ENCODE results near the gene BRI3. TPM values are rescaled to one million over a fixed set of nuclear protein-coding genes. Genes with fewer than 3 reads are reported as not detected.

BRI3 gene
- total RNA-seq, 1 donor: 59.6 TPM

DNA sequence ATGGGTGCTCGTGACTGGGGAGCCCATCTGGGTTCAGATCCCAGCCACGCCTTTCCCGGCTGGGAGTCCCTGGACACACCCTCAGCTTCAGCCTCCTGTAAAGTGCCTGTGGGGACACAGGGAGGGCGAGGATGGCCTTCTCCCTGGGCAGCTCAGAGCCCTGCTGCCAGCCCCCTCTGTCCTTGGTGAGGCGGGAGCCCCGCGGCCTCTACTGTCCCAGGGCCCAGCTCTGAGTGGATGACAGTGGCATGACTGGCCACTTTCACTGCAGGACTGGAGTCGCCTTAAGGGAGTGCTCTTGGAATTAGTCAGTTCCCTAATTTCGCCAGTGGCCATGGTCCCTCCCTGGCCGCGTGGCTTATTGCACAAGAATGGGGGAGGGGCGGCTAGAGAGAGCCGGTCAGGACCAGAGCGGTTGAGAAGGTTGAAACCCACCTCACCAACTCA, 4.6 kb downstream of the BRI3 start:
- TF ChIP-seq, protein P1, sequence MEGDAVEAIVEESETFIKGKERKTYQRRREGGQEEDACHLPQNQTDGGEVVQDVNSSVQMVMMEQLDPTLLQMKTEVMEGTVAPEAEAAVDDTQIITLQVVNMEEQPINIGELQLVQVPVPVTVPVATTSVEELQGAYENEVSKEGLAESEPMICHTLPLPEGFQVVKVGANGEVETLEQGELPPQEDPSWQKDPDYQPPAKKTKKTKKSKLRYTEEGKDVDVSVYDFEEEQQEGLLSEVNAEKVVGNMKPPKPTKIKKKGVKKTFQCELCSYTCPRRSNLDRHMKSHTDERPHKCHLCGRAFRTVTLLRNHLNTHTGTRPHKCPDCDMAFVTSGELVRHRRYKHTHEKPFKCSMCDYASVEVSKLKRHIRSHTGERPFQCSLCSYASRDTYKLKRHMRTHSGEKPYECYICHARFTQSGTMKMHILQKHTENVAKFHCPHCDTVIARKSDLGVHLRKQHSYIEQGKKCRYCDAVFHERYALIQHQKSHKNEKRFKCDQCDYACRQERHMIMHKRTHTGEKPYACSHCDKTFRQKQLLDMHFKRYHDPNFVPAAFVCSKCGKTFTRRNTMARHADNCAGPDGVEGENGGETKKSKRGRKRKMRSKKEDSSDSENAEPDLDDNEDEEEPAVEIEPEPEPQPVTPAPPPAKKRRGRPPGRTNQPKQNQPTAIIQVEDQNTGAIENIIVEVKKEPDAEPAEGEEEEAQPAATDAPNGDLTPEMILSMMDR (IDR thresholded peaks at IDR 0.05; ENCODE audit: insufficient read depth, low read depth, low read length): no peak
- peak overlapping the region; percentile 95 for H3K4me3 ChIP-seq (ENCODE audit: low read depth, low read length)
- peak; percentile 76 for DNase-seq (ENCODE audit: low read depth)

DNA sequence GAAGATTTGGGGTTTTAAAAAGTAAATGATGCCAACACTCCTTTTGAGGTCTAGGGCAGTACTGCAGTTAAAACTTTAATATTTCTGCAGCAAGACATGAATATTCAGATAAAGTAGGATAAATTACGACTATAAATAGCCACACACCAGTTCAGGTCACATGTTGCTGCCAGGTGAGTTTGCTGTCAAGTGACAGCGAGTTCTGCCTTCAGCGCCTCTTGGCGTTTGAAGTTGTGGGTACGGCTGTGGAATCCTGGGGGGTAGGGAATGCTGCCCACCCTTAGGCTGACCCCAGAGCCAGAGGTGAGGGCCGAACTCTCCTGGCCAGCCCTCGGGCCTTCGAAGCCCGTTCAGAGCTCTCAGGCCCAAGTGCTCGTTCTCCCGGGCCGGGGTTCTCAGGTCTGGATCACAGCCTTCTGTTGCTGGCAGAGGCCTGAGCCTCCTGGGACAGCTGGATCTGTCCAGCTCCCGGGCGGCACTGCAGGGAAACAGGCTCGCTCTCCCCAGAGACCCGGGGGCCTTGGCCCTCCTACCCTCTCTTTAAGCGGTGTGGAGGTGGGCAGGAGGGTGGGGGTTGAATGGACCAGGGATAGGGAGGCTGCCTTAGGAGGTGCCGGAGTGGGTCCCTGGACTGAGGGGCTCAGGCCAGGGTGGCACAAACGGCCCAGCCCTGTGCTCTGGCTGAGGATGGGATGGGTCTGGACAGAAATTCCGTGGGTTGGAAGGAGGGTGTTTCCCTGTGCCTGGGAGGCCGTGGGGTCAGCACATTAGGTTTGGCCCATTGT, 5.4 kb downstream of the BRI3 start:
- peak overlapping the region; percentile 95 for H3K4me3 ChIP-seq (ENCODE audit: low read depth, low read length)
- DNase-seq (ENCODE audit: low read depth): no peak
- TF ChIP-seq, protein P1 (IDR thresholded peaks at IDR 0.05; ENCODE audit: insufficient read depth, low read depth, low read length): no peak

DNA sequence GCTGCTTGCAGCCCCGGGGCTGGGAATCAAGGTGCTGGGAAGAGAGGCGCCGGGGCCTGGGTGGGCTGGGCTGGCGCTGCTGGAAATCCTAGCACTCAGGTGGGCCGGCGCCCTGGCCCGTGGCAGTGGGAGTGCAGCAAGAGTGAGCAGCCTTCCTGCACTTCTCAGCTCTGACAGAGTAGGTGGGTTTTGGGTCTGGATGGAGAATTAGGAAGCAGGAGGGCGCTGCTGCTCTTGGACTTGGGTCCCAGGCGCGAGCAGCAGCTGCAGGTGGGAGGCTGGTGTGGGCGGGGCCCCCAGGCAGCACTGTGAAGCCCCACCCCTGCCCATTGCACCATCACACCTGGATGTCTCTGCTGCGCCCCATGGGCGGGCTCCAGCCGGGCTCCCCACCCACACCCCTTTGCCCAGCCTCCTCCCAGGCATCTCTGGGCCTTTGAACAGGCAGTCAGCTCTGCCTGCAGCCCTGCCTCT, 6.0 kb downstream of the BRI3 start:
- TF ChIP-seq, protein P1 (IDR thresholded peaks at IDR 0.05; ENCODE audit: insufficient read depth, low read depth, low read length): no peak
- H3K4me3 ChIP-seq (ENCODE audit: low read depth, low read length): no peak overlapping the region
- no peak for DNase-seq (ENCODE audit: low read depth)

DNA sequence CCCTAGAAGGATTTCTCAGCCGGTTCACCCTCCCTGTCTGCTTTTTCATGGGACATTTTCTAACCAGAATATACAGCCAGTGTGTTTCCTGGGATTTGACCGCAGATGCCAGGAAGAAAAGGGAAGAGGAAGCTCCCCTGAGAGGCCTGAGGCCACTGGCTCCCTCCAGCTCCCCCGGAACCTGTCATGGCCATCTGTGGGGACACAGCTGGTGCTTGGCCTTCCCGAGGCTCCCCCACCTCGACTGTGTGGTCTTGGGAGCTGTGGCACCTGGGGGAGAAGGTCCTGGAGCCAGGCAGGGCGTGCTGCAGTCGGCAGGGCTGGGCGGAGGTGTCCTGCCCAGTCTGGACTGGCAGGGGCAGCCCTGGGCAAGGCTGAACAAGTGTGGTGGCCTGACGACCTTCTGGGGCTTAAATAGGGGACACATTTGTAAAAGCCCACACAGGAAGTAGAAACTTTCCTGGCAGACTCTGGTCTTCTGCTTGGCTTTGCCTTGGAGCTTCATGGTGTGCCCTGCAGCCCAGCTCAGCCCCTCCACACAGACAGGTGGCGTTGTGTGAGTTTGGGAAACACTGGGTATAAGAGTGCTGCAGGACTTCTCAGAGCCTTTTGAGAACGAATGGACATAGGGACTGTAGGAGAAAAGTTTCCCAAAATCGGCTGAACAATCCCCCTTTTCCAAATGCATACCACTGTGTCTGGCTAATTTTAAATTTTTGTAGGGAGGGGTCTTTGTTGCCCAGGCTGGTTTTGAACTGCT, 6.8 kb downstream of the BRI3 start:
- TF ChIP-seq, protein P1 (IDR thresholded peaks at IDR 0.05; ENCODE audit: insufficient read depth, low read depth, low read length): no peak
- no peak for DNase-seq (ENCODE audit: low read depth)
- no peak overlapping the region for H3K4me3 ChIP-seq (ENCODE audit: low read depth, low read length)

DNA sequence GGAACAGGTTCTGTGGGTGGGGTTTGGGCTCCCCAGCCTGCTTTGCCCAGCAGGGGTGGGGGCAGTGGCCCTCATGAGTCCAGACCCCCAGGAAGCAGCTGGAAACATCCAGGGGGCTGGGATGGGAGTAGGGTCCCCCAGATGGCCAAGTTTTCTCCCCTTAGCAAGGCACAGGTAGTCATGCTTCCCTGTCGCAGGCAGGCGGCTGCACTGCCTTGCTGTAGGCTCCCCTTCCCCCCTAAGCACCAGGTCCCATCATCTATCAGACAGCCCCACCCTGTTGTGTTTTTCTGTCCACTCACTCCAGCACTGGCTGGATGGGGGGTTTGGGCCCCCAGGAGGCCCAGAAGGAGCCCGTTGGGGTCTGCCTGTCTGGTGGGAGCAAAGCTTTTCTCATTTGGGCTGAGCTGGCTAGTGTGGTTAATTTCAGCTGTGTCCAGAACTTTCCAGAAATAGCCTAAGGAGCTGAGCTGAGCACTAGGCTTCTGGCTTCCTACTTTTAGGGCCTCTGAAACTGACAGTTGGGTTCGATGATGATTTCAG, 7.9 kb downstream of the BRI3 start:
- TF ChIP-seq, protein P1 (IDR thresholded peaks at IDR 0.05; ENCODE audit: insufficient read depth, low read depth, low read length): no peak
- no peak overlapping the region for H3K4me3 ChIP-seq (ENCODE audit: low read depth, low read length)
- DNase-seq (ENCODE audit: low read depth): no peak

DNA sequence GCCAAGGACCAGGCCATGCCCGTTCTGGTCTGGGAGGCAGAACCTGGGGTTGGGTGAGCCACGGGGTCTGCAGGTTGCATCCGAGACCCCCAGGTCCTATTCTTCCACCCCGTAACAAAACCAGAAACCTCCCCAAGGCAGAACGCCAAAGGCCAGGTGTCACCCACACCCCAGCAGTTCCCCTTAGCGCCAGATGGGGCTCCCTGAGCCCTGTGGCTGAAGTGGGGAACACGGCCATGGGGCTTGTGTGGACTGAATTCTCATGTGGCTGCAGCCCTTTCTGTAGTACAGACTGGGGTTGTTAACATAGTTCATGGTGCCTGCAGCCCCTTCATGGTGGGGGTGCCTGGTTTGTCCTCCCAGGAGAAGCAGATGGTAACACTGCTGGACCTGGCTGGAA, 10.2 kb downstream of the BRI3 start:
- TF ChIP-seq, protein P1 (IDR thresholded peaks at IDR 0.05; ENCODE audit: insufficient read depth, low read depth, low read length): peak; percentile 24
- H3K4me3 ChIP-seq (ENCODE audit: low read depth, low read length): no peak overlapping the region
- no peak for DNase-seq (ENCODE audit: low read depth)
